ENCODE data around the gene MMAB.

MMAB gene

GRCh38 chr12:109535231-109535862 lies 38.0 kb downstream of the MMAB start:
- FAIRE-seq, result no peak

GRCh38 chr12:109534456-109534855 lies 38.8 kb downstream of the MMAB start:
- FAIRE-seq, result no peak

- no peak for FAIRE-seq
Observed at GRCh38 chr12:109533487-109533740, 39.9 kb downstream of the MMAB start.

DNA sequence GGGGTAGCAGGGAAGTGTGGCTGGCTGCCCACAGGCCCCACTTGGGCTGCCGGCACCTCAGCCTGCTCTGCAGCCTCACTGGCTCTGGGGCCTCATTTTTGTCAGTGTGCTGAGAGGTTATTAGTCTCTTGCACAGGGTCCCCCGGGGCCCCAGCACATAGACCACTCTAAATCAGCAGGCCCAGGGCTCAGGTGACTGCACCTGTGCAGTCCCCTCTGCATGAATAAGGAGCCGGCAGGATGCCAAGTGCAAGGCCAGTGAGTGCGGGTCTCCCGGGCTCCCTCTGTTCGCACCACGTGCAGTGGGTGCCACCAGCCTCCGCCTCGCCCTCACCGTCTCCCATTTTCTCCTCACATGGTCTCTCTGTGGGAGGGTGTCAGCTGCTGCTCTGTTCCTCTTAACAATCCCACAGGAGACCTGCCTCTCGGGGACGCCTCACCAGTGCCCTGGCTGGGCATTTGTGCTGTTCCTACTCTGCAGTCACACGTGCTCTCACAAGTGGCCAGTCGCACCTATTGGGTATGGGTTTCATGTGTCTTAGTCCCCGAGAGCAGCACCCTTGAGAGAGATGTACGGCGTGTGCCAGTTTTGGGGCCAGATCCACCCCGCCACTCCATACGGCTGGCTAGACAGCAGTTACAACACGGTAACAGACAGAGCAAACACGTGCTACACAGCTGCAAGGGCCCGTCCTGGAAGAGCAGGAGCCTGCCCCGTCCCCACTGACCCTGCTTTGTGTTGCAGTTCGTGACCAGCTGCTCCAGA lies 40.4 kb downstream of the MMAB start:
- no peak for FAIRE-seq

DNA sequence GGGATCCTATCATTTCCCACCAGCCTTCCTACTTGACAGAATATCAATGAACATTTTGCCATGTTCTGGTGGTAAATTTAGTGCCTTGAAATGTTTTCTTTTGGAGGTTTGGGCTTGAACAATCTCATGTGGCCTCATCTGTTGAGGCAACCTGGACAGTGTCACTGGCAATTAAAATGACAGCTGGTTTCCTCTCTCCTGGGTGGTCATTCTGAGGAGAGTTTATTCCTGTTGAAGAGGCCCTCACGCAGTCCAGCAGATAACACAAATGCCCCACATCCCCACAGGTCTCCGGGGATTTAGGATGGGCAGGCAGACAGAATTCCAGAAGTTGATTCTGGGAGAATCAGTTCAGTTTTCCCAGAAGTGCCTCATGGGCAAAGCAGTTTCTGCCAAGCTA lies 41.9 kb downstream of the MMAB start:
- FAIRE-seq, result no peak

DNA sequence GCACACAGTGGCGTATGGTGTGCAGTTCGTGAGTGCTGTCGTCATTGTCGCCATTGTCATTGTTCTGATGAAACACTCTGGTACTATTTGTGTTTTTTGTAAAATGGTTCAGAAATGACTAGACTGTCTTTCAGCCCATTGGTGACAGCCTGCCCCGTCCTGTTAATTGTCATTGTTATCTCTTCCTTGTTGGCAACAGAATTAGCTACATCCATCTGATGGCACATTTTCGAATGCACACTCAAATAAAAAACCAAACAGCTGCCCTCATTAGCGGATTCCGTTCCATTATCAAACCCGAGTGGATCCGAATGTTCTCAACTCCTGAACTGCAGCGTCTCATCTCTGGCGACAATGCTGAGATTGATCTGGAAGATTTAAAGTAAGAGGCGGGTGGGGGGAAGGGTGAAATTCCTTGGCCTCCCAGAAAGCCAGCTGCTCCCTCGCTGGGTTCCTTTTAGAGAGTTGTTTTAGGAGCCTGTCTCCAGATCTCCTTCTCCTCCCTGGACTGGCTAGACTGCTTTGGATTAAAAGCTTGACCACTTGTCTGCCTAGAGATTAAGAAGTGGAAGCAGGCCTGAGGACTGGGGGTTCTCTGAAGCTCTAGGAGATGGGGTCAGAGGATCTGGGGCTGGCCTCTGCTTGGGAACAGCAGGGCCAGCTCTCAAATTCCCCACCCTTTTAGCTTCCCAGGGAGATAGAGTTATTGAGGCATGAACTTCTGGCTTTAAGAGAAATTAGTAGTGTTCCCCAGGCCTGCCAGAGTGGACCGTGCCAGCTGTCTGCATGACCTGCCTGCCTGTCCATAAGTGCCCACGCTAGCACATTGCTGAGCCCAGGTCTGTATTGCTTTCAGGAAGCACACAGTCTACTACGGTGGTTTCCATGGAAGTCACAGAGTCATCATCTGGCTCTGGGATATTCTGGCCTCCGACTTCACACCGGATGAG lies 43.3 kb downstream of the MMAB start:
- FAIRE-seq, result peak; percentile 96

GRCh38 chr12:109527489-109528123 lies 45.7 kb downstream of the MMAB start:
- no peak for FAIRE-seq

GRCh38 chr12:109525279-109525585 lies 48.1 kb downstream of the MMAB start:
- FAIRE-seq, result no peak

GRCh38 chr12:109524466-109525278 lies 48.6 kb downstream of the MMAB start:
- FAIRE-seq, result no peak

DNA sequence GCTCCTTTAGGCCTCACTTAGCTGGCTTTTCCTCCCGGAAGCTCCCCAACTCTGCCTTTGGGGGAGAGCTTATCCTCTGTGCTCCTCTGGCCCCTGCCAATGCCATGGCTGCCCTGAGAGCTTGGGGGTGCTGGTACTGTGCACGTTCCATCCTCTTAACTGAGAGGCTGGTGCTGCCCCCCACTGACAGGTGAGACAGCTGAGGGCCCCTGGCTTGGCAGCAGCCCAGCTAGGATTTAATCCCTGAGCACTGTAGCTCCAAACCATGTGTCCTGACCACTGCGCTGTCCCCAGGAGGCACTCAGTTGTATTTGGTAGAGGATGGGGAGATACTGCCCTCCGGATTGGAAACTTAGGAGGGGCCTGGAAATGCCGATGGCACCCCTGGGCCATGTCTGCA lies 49.8 kb downstream of the MMAB start:
- no peak for FAIRE-seq

DNA sequence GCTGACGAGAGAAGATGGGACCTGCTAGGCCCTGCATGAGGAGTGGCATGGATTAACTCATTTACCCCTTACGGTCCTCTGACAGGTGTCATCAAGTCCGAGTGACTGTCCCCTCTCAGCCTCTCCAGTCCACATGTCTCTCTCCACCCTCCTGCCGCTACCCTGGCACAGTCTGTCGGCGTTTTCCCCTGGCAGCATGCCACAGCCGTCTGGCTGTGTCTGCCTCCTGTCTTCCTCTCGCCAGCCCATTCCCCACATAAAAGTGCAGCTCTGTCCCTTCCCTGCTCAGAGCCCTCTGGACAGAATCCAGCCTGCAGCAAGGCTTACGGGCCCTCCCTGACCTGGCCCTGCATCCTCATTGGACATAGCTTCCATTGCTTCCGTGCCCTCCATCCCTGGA lies 50.2 kb downstream of the MMAB start:
- no peak for FAIRE-seq

- FAIRE-seq, result no peak
Observed at GRCh38 chr12:109521831-109522230, 51.5 kb downstream of the MMAB start.

- no peak for FAIRE-seq
Observed at GRCh38 chr12:109519787-109520186, 53.5 kb downstream of the MMAB start.

DNA sequence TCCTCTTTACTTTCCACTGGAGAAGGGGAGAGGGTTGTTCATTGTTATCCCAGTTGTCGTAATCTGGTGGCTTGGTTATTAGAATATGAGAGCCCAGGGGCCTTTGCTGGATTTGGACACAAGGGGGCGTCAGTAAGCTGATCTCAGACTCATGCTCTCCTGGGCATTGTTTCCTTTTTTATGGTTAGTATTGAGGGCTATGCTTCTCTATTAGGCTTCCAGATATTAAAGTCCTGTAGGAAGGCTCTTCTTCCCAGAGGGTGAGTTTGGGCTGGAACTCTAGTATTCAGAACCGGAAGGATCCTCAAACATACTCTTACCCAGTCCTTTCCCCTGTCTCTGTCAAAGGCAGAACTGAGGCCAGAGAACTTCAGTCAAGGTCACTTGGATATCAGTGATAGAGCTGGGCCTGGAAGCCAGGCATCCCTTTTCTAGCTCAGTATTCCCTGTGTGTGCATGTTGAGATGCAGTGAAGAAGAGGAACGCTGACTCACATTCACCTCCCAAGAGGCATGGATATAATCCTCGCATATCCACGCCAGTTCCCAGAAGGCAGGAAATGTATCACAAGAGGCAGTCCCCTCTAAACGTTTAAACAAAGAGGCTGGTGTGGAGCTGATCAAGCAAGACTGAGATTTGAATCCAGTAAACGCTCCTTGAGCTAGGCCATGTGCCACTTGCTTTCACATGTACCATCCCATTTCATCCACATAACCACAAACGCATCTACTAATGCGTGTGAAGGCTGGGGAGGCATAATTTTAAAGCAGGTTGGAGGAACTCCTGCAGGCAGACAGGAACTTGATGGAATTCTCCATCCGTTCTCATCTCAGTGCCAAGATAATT lies 54.3 kb downstream of the MMAB start:
- peak; percentile 70 for FAIRE-seq

DNA sequence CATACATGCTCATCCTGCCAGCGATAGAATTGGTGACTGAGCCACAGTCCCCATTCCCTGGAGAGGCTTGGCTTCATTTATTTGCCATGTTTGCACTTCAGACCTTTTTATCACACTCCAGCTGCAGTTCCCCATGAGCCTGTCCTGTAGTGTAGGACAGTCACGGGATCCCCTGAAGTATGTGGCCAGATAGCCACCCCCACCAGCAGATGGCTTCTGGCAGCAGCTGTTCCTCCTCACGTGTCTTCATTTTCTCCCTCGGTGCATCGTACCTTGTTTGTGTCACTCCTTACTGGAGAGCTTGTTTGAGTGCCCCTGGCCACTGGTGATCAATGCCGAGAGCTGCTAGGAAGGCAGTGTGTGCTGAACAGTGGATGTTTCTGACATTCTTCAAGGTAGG lies 55.7 kb downstream of the MMAB start:
- FAIRE-seq, result no peak

- FAIRE-seq, result no peak
Observed at GRCh38 chr12:109513977-109514376, 59.3 kb downstream of the MMAB start.

GRCh38 chr12:109513051-109513450 lies 60.3 kb downstream of the MMAB start:
- no peak for FAIRE-seq

DNA sequence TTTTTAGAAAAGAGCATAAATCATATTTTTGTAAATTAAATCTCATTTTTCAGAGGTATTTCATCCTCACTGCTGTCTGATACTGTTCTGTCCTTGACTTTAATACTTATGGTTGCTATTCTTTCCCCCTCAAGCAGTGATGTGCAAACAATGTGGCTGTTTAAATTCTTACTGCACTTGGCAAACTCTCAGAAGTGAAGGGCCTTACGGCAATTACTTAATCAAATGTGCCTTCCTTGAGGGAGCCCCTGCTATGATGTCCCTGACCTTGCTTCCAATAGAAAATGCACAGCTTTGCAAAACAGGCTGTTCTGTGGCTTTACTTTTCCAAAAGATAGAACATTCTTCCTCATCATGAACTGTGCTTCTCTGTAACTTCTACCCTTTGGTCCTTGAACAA lies 60.7 kb downstream of the MMAB start:
- no peak for FAIRE-seq

GRCh38 chr12:109510196-109510595 lies 63.1 kb downstream of the MMAB start:
- FAIRE-seq, result no peak

DNA sequence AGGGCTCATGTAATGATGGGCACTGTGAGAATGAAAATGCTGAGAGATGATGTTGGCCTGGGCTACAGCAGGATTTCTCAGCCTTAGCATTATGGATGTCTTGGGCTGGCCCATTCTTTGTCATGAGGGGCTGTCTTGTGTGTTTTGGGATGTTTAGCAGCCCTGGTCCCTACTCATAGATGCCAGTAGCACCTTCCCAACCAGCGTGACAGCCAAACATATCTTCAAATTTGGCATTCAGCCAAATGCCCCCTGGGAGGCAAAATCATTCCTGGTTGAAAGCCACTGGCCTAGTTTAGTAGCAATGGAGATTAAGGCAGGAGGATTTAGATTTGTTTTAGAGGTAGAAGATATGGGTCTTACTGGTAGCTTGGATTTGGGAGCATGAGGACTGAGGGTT lies 69.2 kb downstream of the MMAB start:
- FAIRE-seq, result no peak

Measured in islet of Langerhans (tissue), 1 donor.